Stomach (tissue), 4 donors: Measurements from ENCODE around the gene CTNND2.

Experiments
- EP300 ChIP-seq: sonication (generic); formaldehyde crosslinking; IDR thresholded peaks from one replicate; pipeline ENCODE4 v1.6.1; 2017; ENCODE audit warnings: antibody characterized with exemption
- POLR2A ChIP-seq, 4 donors: fragments of 450-650 bp; IDR thresholded peaks; one replicate each; pipeline ENCODE4 v1.6.1; 2016; ENCODE audit warnings: antibody characterized with exemption in 4 of 4, control low read depth in 2 of 4, mild to moderate bottlenecking in 1 of 4, moderate library complexity in 1 of 4
- TF ChIP-seq, protein P1 (sequence below), 7 experiments: fragments of 450-650 bp in 4 of 7; fragments of 200-600 bp in 3 of 7; sonication (generic) in 3 of 7; IDR thresholded peaks; one replicate each; pipeline ENCODE4 v1.5.1; 2016 to 2019; ENCODE audit warnings: antibody characterized with exemption in 7 of 7, control low read depth in 2 of 7, mild to moderate bottlenecking in 1 of 7

DNA sequence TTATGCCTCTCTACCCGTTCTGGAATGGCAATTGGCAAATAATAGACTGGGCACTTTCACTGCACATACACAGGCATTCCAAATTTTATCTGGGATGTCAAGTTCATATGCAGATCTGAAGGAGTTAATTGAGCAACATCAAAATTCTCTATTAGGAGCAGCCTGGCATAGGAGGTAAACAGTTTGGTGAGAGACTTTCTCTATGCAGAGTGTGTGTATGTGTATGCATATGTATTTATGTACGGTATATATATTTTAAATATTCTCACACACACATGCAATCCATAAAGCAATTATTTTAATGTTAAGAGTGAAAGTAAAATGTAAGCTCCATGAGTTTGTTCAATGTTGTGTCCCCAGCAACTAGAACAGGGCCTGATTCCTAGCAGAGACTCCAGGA is 517.8 kb downstream of the CTNND2 start:
- TF ChIP-seq POLR2A (IDR thresholded peaks at IDR 0.05) (no peak), EP300 (no peak)
- TF ChIP-seq, protein P1, sequence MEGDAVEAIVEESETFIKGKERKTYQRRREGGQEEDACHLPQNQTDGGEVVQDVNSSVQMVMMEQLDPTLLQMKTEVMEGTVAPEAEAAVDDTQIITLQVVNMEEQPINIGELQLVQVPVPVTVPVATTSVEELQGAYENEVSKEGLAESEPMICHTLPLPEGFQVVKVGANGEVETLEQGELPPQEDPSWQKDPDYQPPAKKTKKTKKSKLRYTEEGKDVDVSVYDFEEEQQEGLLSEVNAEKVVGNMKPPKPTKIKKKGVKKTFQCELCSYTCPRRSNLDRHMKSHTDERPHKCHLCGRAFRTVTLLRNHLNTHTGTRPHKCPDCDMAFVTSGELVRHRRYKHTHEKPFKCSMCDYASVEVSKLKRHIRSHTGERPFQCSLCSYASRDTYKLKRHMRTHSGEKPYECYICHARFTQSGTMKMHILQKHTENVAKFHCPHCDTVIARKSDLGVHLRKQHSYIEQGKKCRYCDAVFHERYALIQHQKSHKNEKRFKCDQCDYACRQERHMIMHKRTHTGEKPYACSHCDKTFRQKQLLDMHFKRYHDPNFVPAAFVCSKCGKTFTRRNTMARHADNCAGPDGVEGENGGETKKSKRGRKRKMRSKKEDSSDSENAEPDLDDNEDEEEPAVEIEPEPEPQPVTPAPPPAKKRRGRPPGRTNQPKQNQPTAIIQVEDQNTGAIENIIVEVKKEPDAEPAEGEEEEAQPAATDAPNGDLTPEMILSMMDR (IDR thresholded peaks at IDR 0.05) = no peak
